Nephron (organoid): ENCODE results near the gene SLC16A14.
"Not testable (repeated sequence)": the region's sequence is repeated elsewhere in the genome, so short reads cannot be mapped to it uniquely, and the experiment has no call there.

ENCODE experiments used
- H3K27ac Mint-ChIP-seq, 3 experiments: 2 replicates each; pipeline ENCODE4 v1.8.0; 2020; ENCODE audit warnings: mixed read lengths in 3 of 3, mild to moderate bottlenecking in 2 of 3, moderate library complexity in 1 of 3
- H3K27me3 Mint-ChIP-seq: 2 replicates; pipeline ENCODE4 v1.8.0; 2021; ENCODE audit warnings: low read depth, mild to moderate bottlenecking, moderate library complexity, mixed read lengths
- H3K36me3 Mint-ChIP-seq: 2 replicates; pipeline ENCODE4 v1.8.0; 2020; ENCODE audit warnings: low read depth, mixed read lengths
- H3K4me1 Mint-ChIP-seq: 2 replicates; pipeline ENCODE4 v1.8.0; 2020; ENCODE audit warnings: mixed read lengths
- H3K4me3 Mint-ChIP-seq, 3 experiments: 2 replicates each; pipeline ENCODE4 v1.8.0; 2020; ENCODE audit warnings: mild to moderate bottlenecking in 3 of 3, mixed read lengths in 3 of 3, moderate library complexity in 2 of 3
- H3K9me3 Mint-ChIP-seq: 2 replicates; pipeline ENCODE4 v1.8.0; 2020; ENCODE audit warnings: mixed read lengths
- TF ChIP-seq, protein P1 (sequence below), 3 experiments: fragments of 200-600 bp; sonication (generic); IDR thresholded peaks; one replicate each; pipeline ENCODE4 v1.5.0; 2021; ENCODE audit warnings: antibody characterized with exemption in 3 of 3; ENCODE audit not compliant: unreplicated experiment in 3 of 3

The SLC16A14 gene, protein sequence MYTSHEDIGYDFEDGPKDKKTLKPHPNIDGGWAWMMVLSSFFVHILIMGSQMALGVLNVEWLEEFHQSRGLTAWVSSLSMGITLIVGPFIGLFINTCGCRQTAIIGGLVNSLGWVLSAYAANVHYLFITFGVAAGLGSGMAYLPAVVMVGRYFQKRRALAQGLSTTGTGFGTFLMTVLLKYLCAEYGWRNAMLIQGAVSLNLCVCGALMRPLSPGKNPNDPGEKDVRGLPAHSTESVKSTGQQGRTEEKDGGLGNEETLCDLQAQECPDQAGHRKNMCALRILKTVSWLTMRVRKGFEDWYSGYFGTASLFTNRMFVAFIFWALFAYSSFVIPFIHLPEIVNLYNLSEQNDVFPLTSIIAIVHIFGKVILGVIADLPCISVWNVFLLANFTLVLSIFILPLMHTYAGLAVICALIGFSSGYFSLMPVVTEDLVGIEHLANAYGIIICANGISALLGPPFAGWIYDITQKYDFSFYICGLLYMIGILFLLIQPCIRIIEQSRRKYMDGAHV

DNA sequence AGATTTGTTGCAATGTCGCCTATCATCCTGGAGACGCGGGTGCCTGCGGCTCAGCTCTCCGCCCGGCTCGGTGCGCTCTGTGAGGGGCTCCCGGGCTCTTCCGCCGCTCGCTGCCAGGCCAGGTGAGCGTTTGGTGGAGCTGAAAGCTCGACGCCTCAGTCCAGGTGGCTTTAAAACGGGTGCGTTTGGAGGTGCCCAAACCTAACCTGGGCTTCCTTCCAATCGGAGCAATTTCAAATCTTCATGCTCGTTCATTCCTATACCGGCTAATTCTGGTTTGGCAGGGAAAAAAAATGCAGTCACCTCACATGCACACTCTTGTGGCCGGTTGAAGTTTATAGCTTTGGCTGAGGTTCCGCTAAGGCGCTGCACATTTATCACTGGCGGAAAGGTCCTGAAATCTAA lies at the start of gene SLC16A14:
Gene SLC16A14, minus strand, starts transcription at position 274 of the 405 bp plus-strand sequence. CDS start 9,572 bp downstream, outside the sequence.
- Mint-ChIP-seq H3K36me3 (no peaks in the 10 kb centered on the region), H3K27ac (peak within 1 kb of the TSS; percentile 81 to 94 (median 92)), H3K4me3 (peak within 1 kb of the TSS; percentile 97 to 100 (median 99)), H3K4me1 (peaks cover 9% of the 10 kb centered on the region), H3K9me3 (no peaks in the 10 kb centered on the region), H3K27me3 (peaks cover 24% of the 10 kb centered on the region)
- TF ChIP-seq, protein P1, sequence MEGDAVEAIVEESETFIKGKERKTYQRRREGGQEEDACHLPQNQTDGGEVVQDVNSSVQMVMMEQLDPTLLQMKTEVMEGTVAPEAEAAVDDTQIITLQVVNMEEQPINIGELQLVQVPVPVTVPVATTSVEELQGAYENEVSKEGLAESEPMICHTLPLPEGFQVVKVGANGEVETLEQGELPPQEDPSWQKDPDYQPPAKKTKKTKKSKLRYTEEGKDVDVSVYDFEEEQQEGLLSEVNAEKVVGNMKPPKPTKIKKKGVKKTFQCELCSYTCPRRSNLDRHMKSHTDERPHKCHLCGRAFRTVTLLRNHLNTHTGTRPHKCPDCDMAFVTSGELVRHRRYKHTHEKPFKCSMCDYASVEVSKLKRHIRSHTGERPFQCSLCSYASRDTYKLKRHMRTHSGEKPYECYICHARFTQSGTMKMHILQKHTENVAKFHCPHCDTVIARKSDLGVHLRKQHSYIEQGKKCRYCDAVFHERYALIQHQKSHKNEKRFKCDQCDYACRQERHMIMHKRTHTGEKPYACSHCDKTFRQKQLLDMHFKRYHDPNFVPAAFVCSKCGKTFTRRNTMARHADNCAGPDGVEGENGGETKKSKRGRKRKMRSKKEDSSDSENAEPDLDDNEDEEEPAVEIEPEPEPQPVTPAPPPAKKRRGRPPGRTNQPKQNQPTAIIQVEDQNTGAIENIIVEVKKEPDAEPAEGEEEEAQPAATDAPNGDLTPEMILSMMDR (IDR thresholded peaks at IDR 0.05; ENCODE audit: unreplicated experiment in 3 of 3): peak in 1 of 3 experiments; percentile 27

DNA sequence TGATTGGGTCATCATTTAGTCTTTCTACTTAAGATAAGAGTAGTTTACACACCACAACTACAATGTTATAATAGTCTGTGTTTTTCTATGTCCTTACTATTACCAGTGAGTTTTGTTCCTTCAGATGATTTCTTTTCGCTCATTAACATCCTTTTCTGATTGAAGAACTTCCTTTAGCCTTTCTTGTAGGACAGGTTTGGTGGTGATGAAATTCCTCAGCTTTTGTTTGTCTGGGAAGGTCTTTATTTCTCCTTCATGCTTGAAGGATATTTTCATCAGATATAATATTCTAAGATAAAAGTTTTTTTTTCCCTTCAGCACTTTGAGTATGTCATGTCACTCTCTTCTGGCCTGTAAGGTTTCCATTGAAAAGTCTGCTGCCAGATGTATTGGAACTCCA lies 38.0 kb upstream of the SLC16A14 start:
- H3K4me3 Mint-ChIP-seq: no peak overlapping the region
- H3K27ac Mint-ChIP-seq: no peak overlapping the region
- no peaks in the 10 kb centered on the region for H3K27me3 Mint-ChIP-seq
- H3K36me3 Mint-ChIP-seq: no peaks in the 10 kb centered on the region
- TF ChIP-seq, protein P1 (IDR thresholded peaks at IDR 0.05; ENCODE audit: unreplicated experiment in 3 of 3): no peak
- H3K9me3 Mint-ChIP-seq: peaks cover 16% of the 10 kb centered on the region
- no peaks in the 10 kb centered on the region for H3K4me1 Mint-ChIP-seq

DNA sequence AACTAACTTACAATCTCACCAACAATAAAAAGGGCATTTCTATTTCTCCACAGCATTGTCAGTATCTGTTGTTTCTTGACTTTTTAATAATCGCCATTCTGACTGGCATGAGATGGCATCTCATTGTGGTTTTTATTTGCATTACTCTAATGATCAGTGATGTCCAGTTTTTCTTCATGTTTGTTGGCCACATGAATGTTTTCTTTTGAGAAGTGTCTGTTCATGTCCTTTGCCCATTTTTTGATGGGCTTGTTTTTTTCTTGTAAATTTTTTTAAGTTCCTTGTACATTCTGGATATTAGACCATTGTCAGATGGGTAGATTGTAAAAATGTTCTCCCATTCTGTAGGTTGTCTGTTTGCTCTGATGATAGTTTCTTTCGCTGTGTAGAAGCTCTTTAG lies 33.2 kb upstream of the SLC16A14 start:
- not testable (repeated sequence) for H3K27ac Mint-ChIP-seq, H3K4me1 Mint-ChIP-seq, H3K27me3 Mint-ChIP-seq, H3K4me3 Mint-ChIP-seq, H3K36me3 Mint-ChIP-seq
- peaks cover 21% of the 10 kb centered on the region for H3K9me3 Mint-ChIP-seq

DNA sequence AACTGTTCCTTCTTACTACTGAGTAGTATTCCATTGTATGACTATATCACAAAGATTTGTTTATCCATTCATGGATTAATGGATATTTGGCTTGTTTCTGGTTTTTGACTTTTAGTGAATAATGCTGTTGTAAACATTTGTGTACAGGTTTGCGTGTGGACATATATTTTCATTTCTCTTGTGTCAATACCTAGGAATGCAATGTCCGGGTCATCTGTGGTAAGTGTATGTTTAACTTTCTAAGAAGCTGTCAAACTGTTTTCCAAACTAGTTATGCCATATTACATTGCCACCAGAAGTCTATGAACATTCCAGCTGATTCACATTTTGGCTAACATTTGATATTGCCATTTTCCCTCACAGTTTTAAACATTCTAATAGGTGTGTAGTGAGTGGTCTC lies 29.1 kb upstream of the SLC16A14 start:
- Mint-ChIP-seq H3K36me3 (no peaks in the 10 kb centered on the region), H3K4me1 (no peaks in the 10 kb centered on the region), H3K9me3 (peaks cover 22% of the 10 kb centered on the region), H3K27ac (no peak overlapping the region), H3K4me3 (no peak overlapping the region), H3K27me3 (peaks cover 12% of the 10 kb centered on the region)
- TF ChIP-seq, protein P1 (IDR thresholded peaks at IDR 0.05; ENCODE audit: unreplicated experiment in 3 of 3): no peak

DNA sequence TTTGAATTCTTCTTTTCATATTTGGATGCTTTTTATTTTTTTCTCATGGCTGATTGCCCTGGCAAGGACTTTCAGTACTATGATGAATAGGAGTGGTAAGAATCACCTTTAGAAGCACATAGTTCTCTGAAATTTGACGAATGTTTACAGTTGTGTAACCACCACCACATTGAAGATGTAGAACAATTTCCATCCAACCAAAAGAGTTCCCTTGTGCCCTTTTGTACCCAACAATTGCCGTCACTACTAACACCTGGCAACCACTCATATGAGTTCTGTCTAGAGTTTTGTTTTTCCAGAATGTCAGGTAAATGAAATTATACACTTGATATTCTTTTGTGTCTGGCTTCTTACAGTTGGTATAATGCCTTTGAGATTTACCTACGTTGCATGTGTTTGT lies 28.7 kb upstream of the SLC16A14 start:
- Mint-ChIP-seq H3K4me1 (no peaks in the 10 kb centered on the region), H3K27me3 (peaks cover 12% of the 10 kb centered on the region)
- TF ChIP-seq, protein P1 (IDR thresholded peaks at IDR 0.05; ENCODE audit: unreplicated experiment in 3 of 3): no peak

DNA sequence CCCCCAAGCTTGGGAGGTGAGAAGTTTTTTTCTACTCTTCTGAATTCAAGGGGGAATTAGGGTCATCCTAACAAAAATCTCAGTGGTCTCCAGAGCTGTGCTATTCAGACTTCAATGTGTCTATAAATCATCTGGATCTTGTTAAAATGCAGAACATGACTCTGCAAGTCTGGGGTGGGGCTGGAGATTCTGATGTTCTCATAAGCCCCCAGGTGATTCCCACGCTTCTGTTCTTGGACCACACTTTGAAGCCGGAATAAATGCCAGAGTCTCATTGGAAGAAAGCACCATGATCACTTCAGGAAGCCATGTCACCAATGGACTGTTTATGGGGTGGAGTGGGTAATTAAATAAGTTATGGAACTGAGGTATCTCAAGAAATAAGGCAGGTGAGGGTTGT lies 22.2 kb upstream of the SLC16A14 start:
- TF ChIP-seq, protein P1 (IDR thresholded peaks at IDR 0.05; ENCODE audit: unreplicated experiment in 3 of 3): no peak
- Mint-ChIP-seq H3K4me1 (no peaks in the 10 kb centered on the region), H3K4me3 (no peak overlapping the region), H3K36me3 (no peaks in the 10 kb centered on the region), H3K9me3 (peaks cover 8% of the 10 kb centered on the region), H3K27me3 (peaks cover 6% of the 10 kb centered on the region), H3K27ac (no peak overlapping the region)

More for the DNA sequence above, 28.7 kb upstream of the SLC16A14 start:
- H3K4me3 Mint-ChIP-seq: no peak overlapping the region
- peaks cover 20% of the 10 kb centered on the region for H3K9me3 Mint-ChIP-seq
- no peaks in the 10 kb centered on the region for H3K36me3 Mint-ChIP-seq
- no peak overlapping the region for H3K27ac Mint-ChIP-seq
